Thyroid gland (tissue), 4 donors: ENCODE results near the gene SORCS2.

ENCODE experiments used
- CTCF ChIP-seq, 6 experiments: fragments of 200-600 bp in 3 of 6; fragments of 450-650 bp in 3 of 6; sonication (generic) in 3 of 6; IDR thresholded peaks; one replicate each; pipeline ENCODE4 v1.5.1; 2016 to 2019; ENCODE audit warnings: antibody characterized with exemption in 6 of 6, mild to moderate bottlenecking in 2 of 6, inconsistent platforms in 1 of 6, moderate library complexity in 1 of 6
- POLR2A ChIP-seq, 2 donors: fragments of 450-650 bp; IDR thresholded peaks; one replicate each; pipeline ENCODE4 v1.6.1; 2017; ENCODE audit warnings: antibody characterized with exemption in 2 of 2, mild to moderate bottlenecking in 2 of 2, moderate library complexity in 1 of 2

- TF ChIP-seq POLR2A (IDR thresholded peaks at IDR 0.05) (no peak), CTCF (IDR thresholded peaks at IDR 0.05) (no peak)
Observed at GRCh38 chr4:7662507-7662846, 470.1 kb downstream of the SORCS2 start.
